ENCODE data around the gene RNF20. TPM values are rescaled to one million over a fixed set of nuclear protein-coding genes. Genes with fewer than 3 reads are reported as not detected.

The RNF20 gene
- polyA plus RNA-seq, 1 of the 3 experiments (the other 2 are of a cell fraction) = 16.0 TPM

DNA sequence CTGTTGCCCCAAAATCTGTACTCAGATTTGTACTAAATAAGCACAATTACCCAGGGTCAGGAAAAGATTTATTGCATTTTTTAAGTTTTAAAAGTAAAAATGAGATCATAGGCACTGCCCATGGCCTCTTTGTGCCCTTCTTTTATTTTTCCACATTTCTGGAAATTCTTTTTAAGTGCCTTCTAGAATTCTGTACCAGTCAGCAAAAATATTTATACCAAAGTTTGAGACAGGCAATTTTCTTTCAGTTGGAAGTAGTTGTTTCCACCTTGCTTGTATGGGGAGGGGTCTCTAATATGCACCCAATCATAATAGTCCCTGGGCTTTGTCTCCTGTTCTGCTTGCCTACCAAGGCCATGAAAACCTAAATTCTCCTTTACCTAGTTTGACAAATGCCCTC, 5.6 kb upstream of the RNF20 start:
- no peak overlapping the region for H3K27ac ChIP-seq (ENCODE audit: low read depth in 2 of 2, low read length in 1 of 2)
- no peak for DNase-seq
- no peaks in the 10 kb centered on the region for H3K9me2 ChIP-seq
- no peaks in the 10 kb centered on the region for H4K20me1 ChIP-seq (ENCODE audit: insufficient read depth)
- no peak overlapping the region for H2AFZ ChIP-seq (ENCODE audit: low read depth)
- no peaks in the 10 kb centered on the region for H3K79me2 ChIP-seq (ENCODE audit: insufficient read depth)
- no peaks in the 10 kb centered on the region for H3K27me3 ChIP-seq (ENCODE audit: insufficient read depth)
- H3F3A ChIP-seq (replicated peaks; ENCODE audit: insufficient read depth) = peaks cover 3% of the 10 kb centered on the region
- TF ChIP-seq POLR2AphosphoS5 (IDR thresholded peaks at IDR 0.05; ENCODE audit: low read depth, low read length) (no peak), EZH2phosphoT487 (IDR thresholded peaks at IDR 0.05; ENCODE audit: borderline replicate concordance, low read depth) (no peak), IRF3 (IDR thresholded peaks at IDR 0.05; ENCODE audit: low read depth, low read length) (no peak), YY1 (IDR thresholded peaks at IDR 0.05; ENCODE audit: low read depth) (no peak), FOSL2 (IDR thresholded peaks at IDR 0.05; ENCODE audit: borderline replicate concordance, low read depth) (no peak), SMC3 (IDR thresholded peaks at IDR 0.05; ENCODE audit: low read depth, low read length) (no peak), TEAD4 (IDR thresholded peaks at IDR 0.05; ENCODE audit: borderline replicate concordance, insufficient read depth) (no peak), PBX3 (IDR thresholded peaks at IDR 0.05) (no peak), NRF1 (IDR thresholded peaks at IDR 0.05; ENCODE audit: low read depth, low read length) (no peak), CTCF (IDR thresholded peaks at IDR 0.05) (no peak), FOXJ3 (CRISPR knock-in tag; IDR thresholded peaks at IDR 0.05) (no peak), JUND (IDR thresholded peaks at IDR 0.05) (no peak), GATA2 (CRISPR knock-in tag; IDR thresholded peaks at IDR 0.05) (no peak), EP300 (IDR thresholded peaks at IDR 0.05; ENCODE audit: borderline replicate concordance in 1 of 2, low read depth in 1 of 2, low read length in 1 of 2) (no peak), MXI1 (IDR thresholded peaks at IDR 0.05; ENCODE audit: low read depth, low read length) (no peak)
- TF ChIP-seq, protein P1, sequence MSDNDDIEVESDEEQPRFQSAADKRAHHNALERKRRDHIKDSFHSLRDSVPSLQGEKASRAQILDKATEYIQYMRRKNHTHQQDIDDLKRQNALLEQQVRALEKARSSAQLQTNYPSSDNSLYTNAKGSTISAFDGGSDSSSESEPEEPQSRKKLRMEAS (IDR thresholded peaks at IDR 0.05; ENCODE audit: low read depth) = no peak
- TF ChIP-seq, protein P2, sequence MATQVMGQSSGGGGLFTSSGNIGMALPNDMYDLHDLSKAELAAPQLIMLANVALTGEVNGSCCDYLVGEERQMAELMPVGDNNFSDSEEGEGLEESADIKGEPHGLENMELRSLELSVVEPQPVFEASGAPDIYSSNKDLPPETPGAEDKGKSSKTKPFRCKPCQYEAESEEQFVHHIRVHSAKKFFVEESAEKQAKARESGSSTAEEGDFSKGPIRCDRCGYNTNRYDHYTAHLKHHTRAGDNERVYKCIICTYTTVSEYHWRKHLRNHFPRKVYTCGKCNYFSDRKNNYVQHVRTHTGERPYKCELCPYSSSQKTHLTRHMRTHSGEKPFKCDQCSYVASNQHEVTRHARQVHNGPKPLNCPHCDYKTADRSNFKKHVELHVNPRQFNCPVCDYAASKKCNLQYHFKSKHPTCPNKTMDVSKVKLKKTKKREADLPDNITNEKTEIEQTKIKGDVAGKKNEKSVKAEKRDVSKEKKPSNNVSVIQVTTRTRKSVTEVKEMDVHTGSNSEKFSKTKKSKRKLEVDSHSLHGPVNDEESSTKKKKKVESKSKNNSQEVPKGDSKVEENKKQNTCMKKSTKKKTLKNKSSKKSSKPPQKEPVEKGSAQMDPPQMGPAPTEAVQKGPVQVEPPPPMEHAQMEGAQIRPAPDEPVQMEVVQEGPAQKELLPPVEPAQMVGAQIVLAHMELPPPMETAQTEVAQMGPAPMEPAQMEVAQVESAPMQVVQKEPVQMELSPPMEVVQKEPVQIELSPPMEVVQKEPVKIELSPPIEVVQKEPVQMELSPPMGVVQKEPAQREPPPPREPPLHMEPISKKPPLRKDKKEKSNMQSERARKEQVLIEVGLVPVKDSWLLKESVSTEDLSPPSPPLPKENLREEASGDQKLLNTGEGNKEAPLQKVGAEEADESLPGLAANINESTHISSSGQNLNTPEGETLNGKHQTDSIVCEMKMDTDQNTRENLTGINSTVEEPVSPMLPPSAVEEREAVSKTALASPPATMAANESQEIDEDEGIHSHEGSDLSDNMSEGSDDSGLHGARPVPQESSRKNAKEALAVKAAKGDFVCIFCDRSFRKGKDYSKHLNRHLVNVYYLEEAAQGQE (IDR thresholded peaks at IDR 0.05; ENCODE audit: low read depth, low read length) = no peak
- peaks cover 0 to 3% of the 10 kb centered on the region in 2 experiments; a peak in 2 of 4 replicates for H3K4me1 ChIP-seq (ENCODE audit: control insufficient read depth in 1 of 2, insufficient read depth in 2 of 2, low read depth in 1 of 2, low read length in 1 of 2)
- H3K4me2 ChIP-seq = no peak overlapping the region
- H3K9ac ChIP-seq = no peak overlapping the region
- no peaks in the 10 kb centered on the region for H3K9me3 ChIP-seq
- H3K4me3 ChIP-seq (ENCODE audit: low read depth in 2 of 2, low read length in 1 of 2) = no peak overlapping the region
- no peaks in the 10 kb centered on the region for H3K36me3 ChIP-seq (replicated peaks in 1 of 2; ENCODE audit: control insufficient read depth in 1 of 2, insufficient read depth in 2 of 2, low read length in 1 of 2)
- CTCF ChIA-PET = interaction anchor here (2.8 to 17.0 kb wide), 2 partner anchors 8 to 69 kb away, joined by 21 to 363 read pairs; no protein-coding TSS in a partner anchor
- POLR2A ChIA-PET = no interaction called here

Measured in SK-N-SH (cell line).